Esophagus muscularis mucosa (tissue), 4 donors: Measurements from ENCODE around the gene CPLX1. TPM values are rescaled to one million over a fixed set of nuclear protein-coding genes. Genes with fewer than 3 reads are reported as not detected.

Experiments used
- DNase-seq: peaks from one replicate; pipeline ENCODE4 v3.0.0-alpha.2; 2017; ENCODE audit errors: extremely low spot score
- H3K27ac ChIP-seq, 4 donors: fragments of 200-600 bp; sonication (generic); replicated peaks in 1 of 4; 1 replicate in 3 of 4; 2 replicates in 1 of 4; pipeline ENCODE4 v1.5.1; 2016 to 2019; ENCODE audit warnings: mild to moderate bottlenecking in 1 of 4
- H3K27me3 ChIP-seq, 4 donors: fragments of 200-600 bp; sonication (generic); one replicate each; pipeline versions ENCODE4 v1.5.1 to v1.6.0; 2016 to 2019
- H3K36me3 ChIP-seq, 4 donors: fragments of 200-600 bp; sonication (generic); one replicate each; pipeline ENCODE4 v1.5.1; 2016 to 2019
- H3K4me1 ChIP-seq, 4 donors: fragments of 200-600 bp; sonication (generic); one replicate each; pipeline ENCODE4 v1.5.1; 2016 to 2019
- H3K4me3 ChIP-seq, 4 donors: fragments of 200-600 bp; sonication (generic); 1 replicate in 2 of 4; 2 replicates in 2 of 4; pipeline ENCODE4 v1.5.1; 2016 to 2019; ENCODE audit warnings: mild to moderate bottlenecking in 4 of 4, moderate library complexity in 1 of 4
- H3K9me3 ChIP-seq, 4 donors: fragments of 200-600 bp; sonication (generic); 1 replicate in 3 of 4; 2 replicates in 1 of 4; pipeline ENCODE4 v1.5.1; 2016 to 2019
- CTCF ChIP-seq, 3 experiments: fragments of 200-600 bp in 2 of 3; fragments of 450-650 bp in 1 of 3; sonication (generic) in 2 of 3; IDR thresholded peaks; one replicate each; pipeline ENCODE4 v1.5.1; 2017 to 2019; ENCODE audit warnings: antibody characterized with exemption in 3 of 3, mild to moderate bottlenecking in 2 of 3, moderate library complexity in 1 of 3
- EP300 ChIP-seq: sonication (generic); formaldehyde crosslinking; IDR thresholded peaks from one replicate; pipeline ENCODE4 v1.6.1; 2017; ENCODE audit warnings: antibody characterized with exemption
- POLR2A ChIP-seq: fragments of 450-650 bp; IDR thresholded peaks from one replicate; pipeline ENCODE4 v1.6.1; 2017; ENCODE audit warnings: antibody characterized with exemption, moderate library complexity, mild to moderate bottlenecking, low read depth
- POLR2AphosphoS5 ChIP-seq, 2 donors: sonication (generic); formaldehyde crosslinking; IDR thresholded peaks; one replicate each; pipeline ENCODE4 v1.6.1; 2017; ENCODE audit warnings: antibody characterized with exemption in 2 of 2
- WGBS: methylation state at CpG from one replicate; pipeline ENCODE4 v1.1.5; 2018; 5-methylcytosine and 5-hydroxymethylcytosine counted together
- intact Hi-C: fragments of 100-400 bp; cut with DNase I; formaldehyde crosslinking; loops from one replicate; pipeline ENCODE4 v1.15.1; 2023
- total RNA-seq, 4 donors: library from RNA; depleted of rRNA; stranded (reverse); fragments of >200 nt; gene quantifications; one replicate each; pipeline versions ENCODE4 v1.1.0 to v1.2.1, GENCODE V29; 2016

Gene CPLX1
- total RNA-seq, 4 donors from 2014 or later = 1.1 to 1.6 (median 1.3) TPM

GRCh38 chr4:819401-820229 is 6.3 kb downstream of the CPLX1 start:
- no peak overlapping the region for H3K27ac ChIP-seq
- intact Hi-C loops = no loop called here
- 77% methylated on average over 20 of the region's 20 CpGs for WGBS

GRCh38 chr4:818106-818921 is 7.6 kb downstream of the CPLX1 start:
- DNase-seq = no peak
- no peak overlapping the region for H3K4me3 ChIP-seq
- TF ChIP-seq EP300 (no peak), POLR2A (no peak), POLR2AphosphoS5 (IDR thresholded peaks at IDR 0.05) (no peak)
- peaks cover 0 to 87% (median 4%) of the 10 kb centered on the region in 4 donors for H3K27me3 ChIP-seq
- H3K27ac ChIP-seq = no peak overlapping the region
- intact Hi-C loops = no loop called here
- WGBS = 88% methylated on average over 30 of the region's 42 CpGs
- H3K4me1 ChIP-seq = peaks cover 0 to 5% (median 0%) of the 10 kb centered on the region in 4 donors
- no peaks in the 10 kb centered on the region for H3K36me3 ChIP-seq
- H3K9me3 ChIP-seq = peaks cover 0 to 6% (median 5%) of the 10 kb centered on the region in 4 donors

More at GRCh38 chr4:819401-820229, 6.3 kb downstream of the CPLX1 start:
- no peak for DNase-seq
- no peak for TF ChIP-seq POLR2AphosphoS5 (IDR thresholded peaks at IDR 0.05)
- no peak for TF ChIP-seq CTCF (IDR thresholded peaks at IDR 0.05)
- no peak for TF ChIP-seq EP300
- TF ChIP-seq POLR2A = no peak
- Histone ChIP-seq H3K4me3 (no peak overlapping the region), H3K36me3 (no peaks in the 10 kb centered on the region), H3K27me3 (peaks cover under 1 to 87% (median 15%) of the 10 kb centered on the region in 4 donors), H3K4me1 (peaks cover 0 to 5% (median 2%) of the 10 kb centered on the region in 4 donors), H3K9me3 (peaks cover 0 to 6% (median 5%) of the 10 kb centered on the region in 4 donors)

- Histone ChIP-seq H3K36me3 (no peaks in the 10 kb centered on the region), H3K4me3 (no peak overlapping the region), H3K9me3 (peaks cover 0 to 6% (median 5%) of the 10 kb centered on the region in 4 donors), H3K27me3 (peaks cover 0 to 87% (median 3%) of the 10 kb centered on the region in 4 donors), H3K27ac (no peak overlapping the region), H3K4me1 (peaks cover 0 to 5% (median 0%) of the 10 kb centered on the region in 4 donors)
- no peak for DNase-seq
- TF ChIP-seq CTCF (IDR thresholded peaks at IDR 0.05) (no peak), POLR2A (no peak), EP300 (no peak), POLR2AphosphoS5 (IDR thresholded peaks at IDR 0.05) (no peak)
- 34% methylated on average over 11 of the region's 11 CpGs for WGBS
- intact Hi-C loops = no loop called here
Observed at GRCh38 chr4:815464-816146, 10.3 kb downstream of the CPLX1 start.

- intact Hi-C loops = no loop called here
- DNase-seq = no peak
Observed at GRCh38 chr4:814312-814850, 11.5 kb downstream of the CPLX1 start.

More at GRCh38 chr4:814312-814850, 11.5 kb downstream of the CPLX1 start:
- peaks cover 0 to 1% (median under 1%) of the 10 kb centered on the region in 4 donors for H3K9me3 ChIP-seq
- H3K36me3 ChIP-seq = no peaks in the 10 kb centered on the region
- WGBS = 83% methylated on average over 12 of the region's 14 CpGs
- peaks cover 0 to 84% (median 3%) of the 10 kb centered on the region in 4 donors for H3K27me3 ChIP-seq
- TF ChIP-seq CTCF (IDR thresholded peaks at IDR 0.05) = no peak
- no peak for TF ChIP-seq POLR2A
- no peak for TF ChIP-seq EP300
- no peak for TF ChIP-seq POLR2AphosphoS5 (IDR thresholded peaks at IDR 0.05)
- H3K4me3 ChIP-seq = no peak overlapping the region
- no peak overlapping the region for H3K27ac ChIP-seq
- H3K4me1 ChIP-seq = peaks cover 0 to 5% (median 0%) of the 10 kb centered on the region in 4 donors
